B cell (primary cell): ENCODE measurements around the gene MEIOB. TPM values are rescaled to one million over a fixed set of nuclear protein-coding genes. Genes with fewer than 3 reads are reported as not detected.
"Not testable (repeated sequence)": the region's sequence is repeated elsewhere in the genome, so short reads cannot be mapped to it uniquely, and the experiment has no call there.

Source experiments
- ATAC-seq: fragments of 200-7000 bp; cut with Tn5 transposase; one replicate; pipeline ENCODE4 v1.10.0; 2021; ENCODE audit warnings: low read depth, mild to moderate bottlenecking, moderate number of reproducible peaks, moderate library complexity
- CTCF ChIA-PET: fragments of 350-600 bp; sonication (Branson Sonifier 250); formaldehyde crosslinking; loops from one replicate; lab custom pipeline; 2021; ENCODE audit warnings: antibody characterized with exemption, inconsistent platforms; lab: Charles Lee
- POLR2A ChIA-PET: fragments of 350-600 bp; sonication (Branson Sonifier 250); formaldehyde crosslinking; loops from one replicate; lab custom pipeline; 2021; ENCODE audit warnings: antibody characterized with exemption; lab: Charles Lee
- DNase-seq: peaks from one replicate; pipeline ENCODE4 v3.0.0; 2013
- H2AFZ ChIP-seq: 2 replicates; pipeline ENCODE4 v1.6.1; 2012; ENCODE audit warnings: mild to moderate bottlenecking, low read depth, low read length; ENCODE audit not compliant: insufficient read depth, poor library complexity, severe bottlenecking
- H3K27ac ChIP-seq, 2 donors: 1 replicate in 1 of 2; 2 replicates in 1 of 2; pipeline ENCODE4 v1.5.1; 2012 to 2013; ENCODE audit warnings: low read length in 2 of 2, mild to moderate bottlenecking in 2 of 2, moderate library complexity in 1 of 2
- H3K27me3 ChIP-seq, 4 experiments: fragments of 200-600 bp in 1 of 4; sonication (generic) in 1 of 4; replicated peaks in 1 of 4; 1 replicate in 2 of 4; 2 replicates in 2 of 4; pipeline versions ENCODE4 v1.6.1 to v1.7.0; 2013 to 2016; ENCODE audit warnings: low read length in 3 of 4, mild to moderate bottlenecking in 2 of 4, mixed read lengths in 1 of 4, moderate library complexity in 1 of 4; ENCODE audit not compliant: insufficient read depth in 4 of 4, control insufficient read depth in 3 of 4; ENCODE audit errors: control extremely low read depth in 1 of 4
- H3K36me3 ChIP-seq, 2 experiments: replicated peaks in 1 of 2; 1 replicate in 1 of 2; 2 replicates in 1 of 2; pipeline versions ENCODE4 v1.6.1 to v1.7.1; 2013; ENCODE audit warnings: low read length in 1 of 2; ENCODE audit not compliant: insufficient read depth in 2 of 2, control insufficient read depth in 1 of 2; ENCODE audit errors: control extremely low read depth in 1 of 2, extremely low read depth in 1 of 2
- H3K4me1 ChIP-seq, 2 donors: fragments of 200-600 bp in 1 of 2; sonication (generic) in 1 of 2; 1 replicate in 1 of 2; 2 replicates in 1 of 2; pipeline versions ENCODE4 v1.5.1 to v1.6.1; 2013 to 2017; ENCODE audit warnings: low read length in 2 of 2; ENCODE audit not compliant: control insufficient read depth in 2 of 2, insufficient read depth in 2 of 2
- H3K4me2 ChIP-seq: replicated peaks from 2 replicates; pipeline ENCODE3; 2012; ENCODE audit warnings: mild to moderate bottlenecking, low read depth, low read length; ENCODE audit not compliant: poor library complexity, severe bottlenecking
- H3K4me3 ChIP-seq, 5 experiments: fragments of 200-600 bp in 1 of 5; sonication (generic) in 1 of 5; 1 replicate in 3 of 5; 2 replicates in 2 of 5; pipeline versions ENCODE4 v1.5.1 to v1.7.0; 2011 to 2016; ENCODE audit warnings: low read length in 4 of 5, mild to moderate bottlenecking in 4 of 5, low read depth in 2 of 5, control low read depth in 1 of 5, moderate library complexity in 1 of 5; ENCODE audit not compliant: insufficient read depth in 1 of 5; ENCODE audit errors: control extremely low read depth in 1 of 5, extremely low read depth in 1 of 5
- H3K79me2 ChIP-seq: fragments of 200-600 bp; sonication (generic); one replicate; pipeline ENCODE4 v1.6.0; 2016; ENCODE audit warnings: low read length; ENCODE audit not compliant: control insufficient read depth, insufficient read depth
- H3K9ac ChIP-seq: fragments of 200-600 bp; sonication (generic); 2 replicates; pipeline ENCODE4 v1.6.1; 2017; ENCODE audit warnings: mild to moderate bottlenecking, low read length, moderate library complexity
- H3K9me3 ChIP-seq, 3 donors: one replicate each; pipeline versions ENCODE4 v1.6.1 to v1.7.1; 2013; ENCODE audit warnings: low read length in 2 of 3; ENCODE audit not compliant: control insufficient read depth in 2 of 3, insufficient read depth in 1 of 3; ENCODE audit errors: control extremely low read depth in 1 of 3
- H4K20me1 ChIP-seq: 2 replicates; pipeline ENCODE4 v1.6.0; 2012; ENCODE audit warnings: mild to moderate bottlenecking, low read length; ENCODE audit not compliant: insufficient read depth, control insufficient read depth, poor library complexity, severe bottlenecking
- H3K27ac Mint-ChIP-seq: one replicate; pipeline ENCODE4 v1.8.0; 2021; ENCODE audit warnings: mixed read lengths
- H3K27me3 Mint-ChIP-seq: one replicate; pipeline ENCODE4 v1.8.0; 2021; ENCODE audit warnings: mixed read lengths
- H3K4me1 Mint-ChIP-seq: one replicate; pipeline ENCODE4 v1.8.0; 2021; ENCODE audit warnings: mixed read lengths
- H3K4me3 Mint-ChIP-seq: one replicate; pipeline ENCODE4 v1.8.0; 2021; ENCODE audit warnings: mixed read lengths
- H3K9me3 Mint-ChIP-seq: one replicate; pipeline ENCODE4 v1.8.0; 2022; ENCODE audit warnings: mixed read lengths; ENCODE audit not compliant: insufficient read depth
- EZH2 ChIP-seq: IDR thresholded peaks from 2 replicates; pipeline ENCODE4 v1.6.1; 2012; ENCODE audit warnings: borderline replicate concordance, low read depth, mild to moderate bottlenecking, moderate library complexity, low read length; ENCODE audit not compliant: insufficient read depth, poor library complexity, severe bottlenecking
- WGBS: methylation state at CpG from one replicate; pipeline ENCODE4 v1.1.5; 2013; ENCODE audit warnings: missing lambda C conversion rate; ENCODE audit not compliant: insufficient coverage; 5-methylcytosine and 5-hydroxymethylcytosine counted together
- intact Hi-C: fragments of 100-400 bp; cut with micrococcal nuclease; formaldehyde crosslinking; loops from one replicate; pipeline ENCODE4 v1.10.0; 2022
- polyA plus RNA-seq: library from polyadenylated mRNA; depleted of rRNA; stranded (reverse); fragments of >200 nt; gene quantifications from 2 replicates; pipeline ENCODE4 v1.2.3, GENCODE V29; 2012
- total RNA-seq, 2 donors: library from RNA; stranded (reverse); fragments of 120-200 nt in 1 of 2; gene quantifications; 1 replicate in 1 of 2; 2 replicates in 1 of 2; pipeline versions ENCODE4 v1.2.3 to v1.2.4, GENCODE V29; 2013 to 2022
- TF ChIP-seq, protein P1 (sequence below): fragments of 200-600 bp; IDR thresholded peaks from one replicate; pipeline ENCODE4 v1.8.0; 2022; ENCODE audit warnings: antibody characterized with exemption, mild to moderate bottlenecking

The MEIOB gene
- total and polyA plus RNA-seq, 2 donors (not counting 1 experiment from before 2014, with no cell fraction given), result not detected

DNA sequence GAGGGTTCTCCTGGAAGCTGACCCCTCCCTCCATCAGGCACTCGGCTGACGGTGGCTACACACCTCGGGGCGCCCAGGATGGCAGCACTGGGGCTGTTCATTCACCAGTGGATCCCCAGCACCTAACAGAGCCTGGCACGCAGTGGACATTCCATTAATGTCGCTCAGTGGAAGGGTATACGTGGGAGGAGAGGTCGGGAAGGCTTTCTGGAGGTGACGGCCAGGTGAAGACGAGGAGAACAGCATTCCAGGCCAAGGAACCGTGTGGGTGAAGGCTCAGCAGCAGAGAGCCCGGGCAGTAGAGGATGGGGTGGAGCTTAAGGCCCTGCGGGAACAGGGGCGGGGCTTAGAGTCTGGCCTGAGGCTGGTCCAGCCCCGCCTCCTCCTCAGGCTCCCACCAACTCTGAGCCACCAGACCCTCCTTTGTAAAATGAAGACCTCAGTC is 48.8 kb upstream of the MEIOB start:
- CTCF ChIA-PET, result no interaction called here
- Mint-ChIP-seq H3K27ac (no peak overlapping the region), H3K4me3 (no peak overlapping the region), H3K27me3 (peaks cover 42% of the 10 kb centered on the region), H3K4me1 (peaks cover 4% of the 10 kb centered on the region), H3K9me3 (no peaks in the 10 kb centered on the region)
- peaks cover 0 to 71% (median 23%) of the 10 kb centered on the region in 4 experiments for H3K27me3 ChIP-seq
- H2AFZ ChIP-seq, result no peak overlapping the region
- no peak for DNase-seq
- peaks cover 4 to 5% of the 10 kb centered on the region in 2 donors for H3K4me1 ChIP-seq
- H3K4me3 ChIP-seq, result no peak overlapping the region
- peaks cover 0 to 6% (median 0%) of the 10 kb centered on the region in 3 donors for H3K9me3 ChIP-seq
- no peak for TF ChIP-seq EZH2
- TF ChIP-seq, protein P1, sequence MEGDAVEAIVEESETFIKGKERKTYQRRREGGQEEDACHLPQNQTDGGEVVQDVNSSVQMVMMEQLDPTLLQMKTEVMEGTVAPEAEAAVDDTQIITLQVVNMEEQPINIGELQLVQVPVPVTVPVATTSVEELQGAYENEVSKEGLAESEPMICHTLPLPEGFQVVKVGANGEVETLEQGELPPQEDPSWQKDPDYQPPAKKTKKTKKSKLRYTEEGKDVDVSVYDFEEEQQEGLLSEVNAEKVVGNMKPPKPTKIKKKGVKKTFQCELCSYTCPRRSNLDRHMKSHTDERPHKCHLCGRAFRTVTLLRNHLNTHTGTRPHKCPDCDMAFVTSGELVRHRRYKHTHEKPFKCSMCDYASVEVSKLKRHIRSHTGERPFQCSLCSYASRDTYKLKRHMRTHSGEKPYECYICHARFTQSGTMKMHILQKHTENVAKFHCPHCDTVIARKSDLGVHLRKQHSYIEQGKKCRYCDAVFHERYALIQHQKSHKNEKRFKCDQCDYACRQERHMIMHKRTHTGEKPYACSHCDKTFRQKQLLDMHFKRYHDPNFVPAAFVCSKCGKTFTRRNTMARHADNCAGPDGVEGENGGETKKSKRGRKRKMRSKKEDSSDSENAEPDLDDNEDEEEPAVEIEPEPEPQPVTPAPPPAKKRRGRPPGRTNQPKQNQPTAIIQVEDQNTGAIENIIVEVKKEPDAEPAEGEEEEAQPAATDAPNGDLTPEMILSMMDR, result no peak
- no peak overlapping the region for H3K9ac ChIP-seq
- intact Hi-C loops, result no loop called here
- no peak overlapping the region for H3K27ac ChIP-seq
- H4K20me1 ChIP-seq, result no peaks in the 10 kb centered on the region
- peak; percentile 45 for ATAC-seq
- 11% methylated on average over 10 of the region's 15 CpGs for WGBS
- POLR2A ChIA-PET, result no interaction called here
- no peak overlapping the region for H3K4me2 ChIP-seq
- H3K36me3 ChIP-seq, result no peaks in the 10 kb centered on the region
- no peaks in the 10 kb centered on the region for H3K79me2 ChIP-seq

DNA sequence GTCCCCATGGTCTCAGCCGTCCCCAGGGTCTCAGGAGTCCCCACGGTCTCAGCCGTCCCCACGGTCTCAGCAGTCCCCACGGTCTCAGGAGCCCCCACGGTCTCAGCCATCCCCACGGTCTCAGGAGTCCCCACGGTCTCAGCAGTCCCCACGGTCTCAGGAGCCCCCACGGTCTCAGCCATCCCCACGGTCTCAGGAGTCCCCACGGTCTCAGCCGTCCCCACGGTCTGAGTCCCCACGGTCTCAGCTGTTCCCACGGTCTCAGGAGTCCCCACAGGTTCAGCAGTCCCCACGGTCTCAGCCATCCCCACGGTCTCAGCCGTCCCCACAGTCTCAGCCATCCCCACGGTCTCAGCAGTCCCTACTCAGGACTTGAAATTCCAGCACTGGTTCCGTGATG is 48.2 kb upstream of the MEIOB start:
- H4K20me1 ChIP-seq, H3K4me1 ChIP-seq, H3K4me1 Mint-ChIP-seq, H3K9ac ChIP-seq, H3K9me3 Mint-ChIP-seq, H3K36me3 ChIP-seq, intact Hi-C loops, POLR2A ChIA-PET, H3K79me2 ChIP-seq, H3K4me3 ChIP-seq, H3K9me3 ChIP-seq, DNase-seq, H2AFZ ChIP-seq, H3K4me2 ChIP-seq, H3K4me3 Mint-ChIP-seq, CTCF ChIA-PET, ATAC-seq, H3K27ac Mint-ChIP-seq, H3K27ac ChIP-seq: not testable (repeated sequence)
- WGBS, result 63% methylated on average over 21 of the region's 21 CpGs
- peaks cover 46% of the 10 kb centered on the region for H3K27me3 Mint-ChIP-seq
- peaks cover 0 to 71% (median 23%) of the 10 kb centered on the region in 4 experiments for H3K27me3 ChIP-seq
